T-helper 1 cell treated with Interleukin-12 subunit alpha and Interleukin-12 subunit beta and Interleukin-4 antibody, amounts not matched to agents 30 μg/mL and 1 μg/mL, for 36 hours (primary cell): ENCODE data around the gene APEX1.

Experiments used
- H3K27ac Mint-ChIP-seq: one replicate; pipeline ENCODE4 v1.8.0; 2021; ENCODE audit warnings: mild to moderate bottlenecking, mixed read lengths
- H3K27me3 Mint-ChIP-seq: one replicate; pipeline ENCODE4 v1.8.0; 2021; ENCODE audit warnings: low read depth, mixed read lengths
- H3K36me3 Mint-ChIP-seq: one replicate; pipeline ENCODE4 v1.8.0; 2021; ENCODE audit warnings: low read depth, mixed read lengths
- H3K4me1 Mint-ChIP-seq: one replicate; pipeline ENCODE4 v1.8.0; 2021; ENCODE audit warnings: low read depth, mixed read lengths
- H3K4me3 Mint-ChIP-seq: one replicate; pipeline ENCODE4 v1.8.0; 2021; ENCODE audit warnings: mild to moderate bottlenecking, moderate library complexity, mixed read lengths
- H3K9me3 Mint-ChIP-seq: one replicate; pipeline ENCODE4 v1.8.0; 2021; ENCODE audit warnings: mixed read lengths

APEX1 gene

GRCh38 chr14:20478894-20479293 is 23.9 kb downstream of the APEX1 start:
- no peaks in the 10 kb centered on the region for H3K27me3 Mint-ChIP-seq

GRCh38 chr14:20482382-20482781 is 27.4 kb downstream of the APEX1 start:
- Mint-ChIP-seq H3K4me3 (no peak overlapping the region), H3K27ac (no peak overlapping the region), H3K4me1 (peaks cover 15% of the 10 kb centered on the region), H3K27me3 (no peaks in the 10 kb centered on the region), H3K9me3 (no peaks in the 10 kb centered on the region), H3K36me3 (peaks cover 17% of the 10 kb centered on the region)

More at GRCh38 chr14:20478894-20479293, 23.9 kb downstream of the APEX1 start:
- no peaks in the 10 kb centered on the region for H3K9me3 Mint-ChIP-seq
- peaks cover 24% of the 10 kb centered on the region for H3K4me1 Mint-ChIP-seq
- H3K4me3 Mint-ChIP-seq: no peak overlapping the region
- H3K36me3 Mint-ChIP-seq: peaks cover 50% of the 10 kb centered on the region
- H3K27ac Mint-ChIP-seq: no peak overlapping the region

DNA sequence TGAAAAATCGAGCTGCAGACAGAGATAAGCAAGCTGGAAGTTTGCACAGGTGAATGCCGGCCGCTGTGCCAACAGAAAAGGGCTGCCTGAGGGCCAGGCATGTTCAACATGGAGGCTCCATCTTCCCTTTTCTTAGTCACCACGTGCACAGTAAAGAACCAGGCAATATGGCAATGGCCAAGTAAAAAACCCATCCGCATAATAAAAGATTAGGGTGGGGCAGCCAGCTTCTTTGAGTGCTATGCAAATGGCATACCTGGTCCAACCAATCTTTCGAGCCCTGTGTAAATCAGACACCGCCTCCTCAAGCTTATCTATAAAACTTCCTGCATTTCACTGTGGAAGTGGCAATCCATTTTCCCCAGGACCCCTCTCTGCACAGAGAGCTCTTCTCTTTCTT is 30.9 kb downstream of the APEX1 start:
- Mint-ChIP-seq H3K9me3 (no peaks in the 10 kb centered on the region), H3K36me3 (peaks cover 3% of the 10 kb centered on the region), H3K27ac (no peak overlapping the region), H3K27me3 (no peaks in the 10 kb centered on the region), H3K4me3 (no peak overlapping the region), H3K4me1 (peaks cover 35% of the 10 kb centered on the region)

GRCh38 chr14:20486684-20487395 is 31.8 kb downstream of the APEX1 start:
- Mint-ChIP-seq H3K4me3 (peak overlapping the region; percentile 29), H3K36me3 (peaks cover 3% of the 10 kb centered on the region), H3K27ac (peak overlapping the region; percentile 21), H3K9me3 (no peaks in the 10 kb centered on the region), H3K4me1 (peaks cover 40% of the 10 kb centered on the region), H3K27me3 (no peaks in the 10 kb centered on the region)

- Mint-ChIP-seq H3K27ac (peak overlapping the region; percentile 37), H3K4me3 (no peak overlapping the region), H3K27me3 (no peaks in the 10 kb centered on the region), H3K4me1 (peaks cover 40% of the 10 kb centered on the region), H3K9me3 (no peaks in the 10 kb centered on the region), H3K36me3 (peaks cover 3% of the 10 kb centered on the region)
Observed at GRCh38 chr14:20487396-20487725, 32.3 kb downstream of the APEX1 start.

DNA sequence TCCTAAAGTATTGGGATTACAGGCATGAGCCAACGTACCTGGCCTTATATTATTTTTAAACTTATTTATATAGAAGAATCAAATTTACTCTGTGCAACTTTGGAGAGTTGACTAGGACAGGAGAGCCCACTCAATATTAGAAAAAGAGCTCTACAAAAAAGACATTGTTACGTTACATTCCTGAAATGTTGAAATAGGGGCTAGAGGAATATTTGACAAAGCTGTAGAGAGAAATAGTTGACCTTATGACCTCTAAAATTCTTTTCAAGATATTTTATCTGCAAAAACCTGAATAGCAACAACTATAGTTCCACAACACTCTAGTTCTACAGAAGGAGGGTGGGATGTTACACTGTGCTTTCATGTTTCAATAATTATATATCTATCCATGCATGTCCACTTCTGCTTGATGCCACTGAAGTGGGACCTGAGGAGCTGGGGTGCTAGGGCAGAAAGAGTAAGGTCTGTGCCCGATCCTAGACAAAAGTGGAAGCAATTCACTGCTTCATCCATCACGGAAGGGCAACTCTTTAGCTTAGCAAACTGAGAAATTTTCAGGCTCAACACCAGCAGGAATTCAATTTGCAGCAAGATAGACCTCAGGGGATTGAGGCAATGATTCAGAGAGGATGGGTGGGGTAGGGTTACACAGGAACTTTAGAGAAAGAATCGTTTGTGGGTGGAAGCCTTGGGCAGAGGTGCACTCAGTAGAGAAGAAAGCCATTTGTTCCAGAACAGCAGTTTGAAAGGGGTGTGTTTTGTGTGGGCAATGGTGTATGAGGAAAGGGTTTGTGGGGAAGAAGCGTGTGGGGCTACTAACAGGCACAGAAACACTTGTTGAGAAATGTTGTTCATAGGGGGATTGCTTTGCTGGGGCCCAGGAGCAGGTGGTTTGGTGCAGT is 34.3 kb downstream of the APEX1 start:
- H3K27me3 Mint-ChIP-seq: no peaks in the 10 kb centered on the region
- peaks cover 45% of the 10 kb centered on the region for H3K4me1 Mint-ChIP-seq
- H3K9me3 Mint-ChIP-seq: no peaks in the 10 kb centered on the region
- H3K36me3 Mint-ChIP-seq: peaks cover 3% of the 10 kb centered on the region
- H3K27ac Mint-ChIP-seq: peak overlapping the region; percentile 78
- H3K4me3 Mint-ChIP-seq: peak overlapping the region; percentile 56

GRCh38 chr14:20490563-20490962 is 35.5 kb downstream of the APEX1 start:
- H3K36me3 Mint-ChIP-seq: peaks cover 5% of the 10 kb centered on the region
- H3K27ac Mint-ChIP-seq: peak overlapping the region; percentile 86
- H3K27me3 Mint-ChIP-seq: no peaks in the 10 kb centered on the region
- H3K4me1 Mint-ChIP-seq: peaks cover 52% of the 10 kb centered on the region
- peak overlapping the region; percentile 16 for H3K4me3 Mint-ChIP-seq
- H3K9me3 Mint-ChIP-seq: no peaks in the 10 kb centered on the region

DNA sequence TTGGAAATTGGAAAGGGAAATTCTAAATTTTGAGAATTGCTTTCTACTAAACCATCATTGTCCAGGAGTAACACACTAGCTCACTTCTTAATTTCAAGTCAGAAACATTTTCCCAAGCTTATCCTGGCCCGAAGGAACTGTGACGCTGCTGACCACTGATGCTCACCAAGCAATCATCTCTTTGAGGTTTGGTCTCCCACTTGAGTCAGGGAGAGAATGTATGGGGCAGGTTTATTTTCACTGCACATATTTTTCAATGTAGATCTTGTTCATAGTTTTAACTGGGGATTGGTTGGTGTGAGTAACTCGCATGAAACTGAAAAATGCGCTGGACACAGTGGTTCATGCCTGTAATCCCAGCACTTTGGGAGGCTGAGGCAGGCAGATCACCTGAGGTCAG is 37.5 kb downstream of the APEX1 start:
- Mint-ChIP-seq H3K9me3 (no peaks in the 10 kb centered on the region), H3K27ac (no peak overlapping the region), H3K4me3 (no peak overlapping the region), H3K36me3 (peaks cover 3% of the 10 kb centered on the region), H3K27me3 (no peaks in the 10 kb centered on the region), H3K4me1 (peaks cover 48% of the 10 kb centered on the region)

DNA sequence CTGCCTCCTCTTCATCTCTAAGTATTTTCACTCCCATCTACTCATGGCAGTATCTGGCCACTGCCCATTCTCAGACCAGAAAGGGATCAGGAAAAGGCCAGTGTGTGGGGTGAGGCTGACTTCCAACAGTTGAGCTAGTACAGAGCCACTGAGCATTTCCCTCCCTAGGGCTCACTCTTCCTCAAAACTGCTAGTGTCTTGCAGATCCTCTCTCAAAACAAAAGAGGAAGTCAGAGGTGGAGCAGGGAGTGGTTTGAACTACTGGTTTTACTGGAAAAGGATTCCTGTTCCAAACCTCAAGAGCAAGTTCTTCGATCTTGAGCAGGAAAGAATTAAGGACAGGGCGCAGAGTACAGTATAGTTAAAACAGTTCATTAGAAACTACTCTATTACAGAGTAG is 38.6 kb downstream of the APEX1 start:
- Mint-ChIP-seq H3K9me3 (no peaks in the 10 kb centered on the region), H3K27me3 (no peaks in the 10 kb centered on the region), H3K36me3 (peaks cover 2% of the 10 kb centered on the region), H3K4me3 (no peak overlapping the region), H3K27ac (no peak overlapping the region), H3K4me1 (peaks cover 41% of the 10 kb centered on the region)

GRCh38 chr14:20494935-20495766 is 40.1 kb downstream of the APEX1 start:
- H3K27ac Mint-ChIP-seq: no peak overlapping the region
- no peaks in the 10 kb centered on the region for H3K27me3 Mint-ChIP-seq
- H3K4me1 Mint-ChIP-seq: peaks cover 33% of the 10 kb centered on the region
- H3K36me3 Mint-ChIP-seq: peaks cover 2% of the 10 kb centered on the region
- no peaks in the 10 kb centered on the region for H3K9me3 Mint-ChIP-seq
- no peak overlapping the region for H3K4me3 Mint-ChIP-seq

DNA sequence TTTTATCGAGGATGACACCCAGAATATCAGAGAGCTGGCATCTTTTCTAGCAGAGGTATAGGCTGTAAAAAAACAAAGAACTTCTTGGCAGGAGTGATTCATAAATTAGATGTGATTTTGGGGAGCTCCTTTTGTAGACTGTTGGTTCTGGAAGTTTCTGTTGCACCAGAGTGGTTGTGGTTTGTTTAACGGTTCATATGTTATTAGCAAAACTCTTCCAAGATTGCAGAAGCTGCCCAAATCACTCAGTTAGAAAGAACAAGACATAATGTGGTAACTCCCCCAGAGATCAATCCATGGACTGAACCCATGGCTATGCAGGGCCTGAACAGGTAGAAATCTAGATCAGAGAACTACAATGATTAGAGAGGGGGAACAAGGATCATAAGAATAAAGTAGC is 43.6 kb downstream of the APEX1 start:
- H3K4me3 Mint-ChIP-seq: no peak overlapping the region
- H3K9me3 Mint-ChIP-seq: no peaks in the 10 kb centered on the region
- H3K36me3 Mint-ChIP-seq: peaks cover 2% of the 10 kb centered on the region
- no peak overlapping the region for H3K27ac Mint-ChIP-seq
- peaks cover 19% of the 10 kb centered on the region for H3K4me1 Mint-ChIP-seq
- H3K27me3 Mint-ChIP-seq: no peaks in the 10 kb centered on the region

GRCh38 chr14:20499108-20499507 is 44.1 kb downstream of the APEX1 start:
- no peak overlapping the region for H3K4me3 Mint-ChIP-seq
- no peaks in the 10 kb centered on the region for H3K27me3 Mint-ChIP-seq
- no peak overlapping the region for H3K27ac Mint-ChIP-seq
- H3K4me1 Mint-ChIP-seq: peaks cover 19% of the 10 kb centered on the region
- no peaks in the 10 kb centered on the region for H3K9me3 Mint-ChIP-seq
- peaks cover 2% of the 10 kb centered on the region for H3K36me3 Mint-ChIP-seq

DNA sequence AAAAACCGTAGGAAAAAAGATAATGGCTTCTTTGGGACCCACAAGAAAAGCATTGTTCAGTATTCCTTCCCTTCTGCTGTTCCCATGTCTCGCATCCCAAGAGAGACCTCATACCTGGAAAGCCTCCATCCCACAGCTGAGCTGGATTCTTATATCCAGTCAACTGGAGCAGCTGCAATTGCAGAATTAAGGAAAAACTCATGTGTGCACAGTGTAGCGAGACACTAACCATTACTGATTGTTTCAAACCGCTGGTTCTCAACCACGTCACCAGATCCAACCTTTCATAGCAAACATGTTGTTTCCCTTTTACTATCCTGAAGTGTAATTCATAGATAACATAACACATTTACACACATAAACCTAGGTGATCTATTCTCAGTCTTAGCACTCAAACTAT is 44.9 kb downstream of the APEX1 start:
- no peak overlapping the region for H3K27ac Mint-ChIP-seq
- no peaks in the 10 kb centered on the region for H3K9me3 Mint-ChIP-seq
- H3K4me1 Mint-ChIP-seq: peaks cover 16% of the 10 kb centered on the region
- H3K36me3 Mint-ChIP-seq: peaks cover 2% of the 10 kb centered on the region
- H3K4me3 Mint-ChIP-seq: no peak overlapping the region
- no peaks in the 10 kb centered on the region for H3K27me3 Mint-ChIP-seq

- H3K4me3 Mint-ChIP-seq: no peak overlapping the region
- no peak overlapping the region for H3K27ac Mint-ChIP-seq
- no peaks in the 10 kb centered on the region for H3K9me3 Mint-ChIP-seq
- no peaks in the 10 kb centered on the region for H3K36me3 Mint-ChIP-seq
- peaks cover 7% of the 10 kb centered on the region for H3K4me1 Mint-ChIP-seq
- no peaks in the 10 kb centered on the region for H3K27me3 Mint-ChIP-seq
Observed at GRCh38 chr14:20501346-20501745, 46.3 kb downstream of the APEX1 start.
